ENCODE results near the gene CNDP2. TPM values are rescaled to one million over a fixed set of nuclear protein-coding genes. Genes with fewer than 3 reads are reported as not detected.

Gene CNDP2
- polyA plus RNA-seq, 2 of the 4 experiments (the other 2 are of a cell fraction), result 93.7 to 106 TPM

DNA sequence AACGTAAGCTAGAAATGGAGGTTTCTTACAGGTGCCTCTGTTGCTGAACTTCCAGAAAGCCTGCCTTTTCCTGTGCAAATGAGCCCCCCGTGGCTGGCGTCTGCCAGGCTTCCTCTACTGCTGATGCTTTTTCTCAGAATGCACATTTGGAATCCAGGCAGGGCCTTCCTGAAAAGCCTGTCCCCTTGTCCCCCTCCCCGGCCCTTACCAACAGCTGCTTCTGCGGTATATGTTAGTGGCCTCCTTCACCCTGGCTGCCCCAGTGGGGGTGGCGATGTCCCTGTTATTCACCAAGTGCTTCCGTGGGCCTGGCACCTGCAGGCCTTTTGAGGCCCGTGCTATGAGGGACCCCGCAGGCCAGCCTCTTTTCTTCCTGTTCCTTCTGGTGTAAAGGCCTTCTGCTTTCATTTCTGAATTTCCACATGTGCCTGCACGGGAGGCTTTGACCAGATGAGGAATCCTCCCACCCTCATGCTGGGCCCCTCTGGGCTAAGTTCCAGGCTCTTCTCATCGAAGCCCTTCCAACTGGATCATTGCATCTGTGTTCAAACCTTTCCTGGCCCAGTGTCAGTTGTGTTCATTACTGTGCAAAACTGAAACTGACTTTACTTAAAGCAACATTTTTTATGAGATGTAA lies 10.4 kb downstream of the CNDP2 start:
- POLR2A ChIA-PET, result no interaction called here
- CTCF ChIA-PET, result interaction anchor here (1.3 kb wide), 1 partner anchor 18 kb away, joined by 3 read pairs; no protein-coding TSS in a partner anchor
- TF ChIP-seq ZFP36 (IDR thresholded peaks at IDR 0.05; ENCODE audit: borderline replicate concordance, partially characterized antibody) (no peak), ESRRA (IDR thresholded peaks at IDR 0.05; ENCODE audit: borderline replicate concordance, low read length) (no peak), MAZ (IDR thresholded peaks at IDR 0.05; ENCODE audit: borderline replicate concordance, low read depth, low read length) (no peak), CBX8 (IDR thresholded peaks at IDR 0.05) (no peak), GATA3 (IDR thresholded peaks at IDR 0.05; ENCODE audit: borderline replicate concordance) (no peak), EP300 (IDR thresholded peaks at IDR 0.05) (no peak), NPAS2 (CRISPR knock-in tag; IDR thresholded peaks at IDR 0.05; ENCODE audit: borderline replicate concordance) (no peak), EHF (CRISPR knock-in tag; IDR thresholded peaks at IDR 0.05) (no peak)
- FAIRE-seq (no peak), DNase-seq (ENCODE audit: low read depth in 1 of 2, low spot score in 1 of 2) (no peak), ATAC-seq (no peak)
- no peak overlapping the region for H3K27ac ChIP-seq
- H3K9me3 ChIP-seq, result no peaks in the 10 kb centered on the region
- WGBS (ENCODE audit: missing lambda C conversion rate), result 96% methylated on average over 8 of the region's 11 CpGs
- H3K4me2 ChIP-seq, result no peak overlapping the region
- H3K4me1 ChIP-seq, result no peaks in the 10 kb centered on the region
- no peak overlapping the region for H3K4me3 ChIP-seq

- ChIA-PET POLR2A (no interaction called here), CTCF (no interaction called here)
- Histone ChIP-seq H3K4me2 (no peak overlapping the region), H3K4me1 (no peaks in the 10 kb centered on the region), H3K9me3 (no peaks in the 10 kb centered on the region), H3K4me3 (no peak overlapping the region), H3K27ac (no peak overlapping the region)
- 91% methylated on average over 16 of the region's 23 CpGs for WGBS (ENCODE audit: missing lambda C conversion rate)
- DNase-seq (ENCODE audit: low read depth in 1 of 2, low spot score in 1 of 2) (no peak), ATAC-seq (no peak), FAIRE-seq (no peak)
- TF ChIP-seq NPAS2 (CRISPR knock-in tag; IDR thresholded peaks at IDR 0.05; ENCODE audit: borderline replicate concordance) (no peak), NFE2L2 (conservative IDR thresholded peaks at IDR 0.05; ENCODE audit: low read length) (no peak), MAFK (IDR thresholded peaks at IDR 0.05; ENCODE audit: partially characterized antibody) (no peak), ZNF302 (CRISPR knock-in tag; IDR thresholded peaks at IDR 0.05) (no peak), CHD2 (IDR thresholded peaks at IDR 0.05; ENCODE audit: low read length, partially characterized antibody) (no peak), HES2 (IDR thresholded peaks at IDR 0.05) (no peak), SMC3 (IDR thresholded peaks at IDR 0.05) (no peak), MYC (IDR thresholded peaks at IDR 0.05; ENCODE audit: borderline replicate concordance, low read length) (no peak), RARB (CRISPR knock-in tag; IDR thresholded peaks at IDR 0.05) (no peak), MAZ (IDR thresholded peaks at IDR 0.05; ENCODE audit: borderline replicate concordance, low read depth, low read length) (no peak), ZFP36 (IDR thresholded peaks at IDR 0.05; ENCODE audit: borderline replicate concordance, partially characterized antibody) (no peak), RAD21 (conservative IDR thresholded peaks at IDR 0.05 in 1 of 2, IDR thresholded peaks at IDR 0.05 in 1 of 2) (no peak), KDM5A (IDR thresholded peaks at IDR 0.05) (no peak), SREBF2 (IDR thresholded peaks at IDR 0.05) (no peak), RCOR1 (IDR thresholded peaks at IDR 0.05; ENCODE audit: low read depth, low read length) (no peak), KDM1A (IDR thresholded peaks at IDR 0.05; ENCODE audit: low read depth) (no peak)
- TF ChIP-seq, protein P1, sequence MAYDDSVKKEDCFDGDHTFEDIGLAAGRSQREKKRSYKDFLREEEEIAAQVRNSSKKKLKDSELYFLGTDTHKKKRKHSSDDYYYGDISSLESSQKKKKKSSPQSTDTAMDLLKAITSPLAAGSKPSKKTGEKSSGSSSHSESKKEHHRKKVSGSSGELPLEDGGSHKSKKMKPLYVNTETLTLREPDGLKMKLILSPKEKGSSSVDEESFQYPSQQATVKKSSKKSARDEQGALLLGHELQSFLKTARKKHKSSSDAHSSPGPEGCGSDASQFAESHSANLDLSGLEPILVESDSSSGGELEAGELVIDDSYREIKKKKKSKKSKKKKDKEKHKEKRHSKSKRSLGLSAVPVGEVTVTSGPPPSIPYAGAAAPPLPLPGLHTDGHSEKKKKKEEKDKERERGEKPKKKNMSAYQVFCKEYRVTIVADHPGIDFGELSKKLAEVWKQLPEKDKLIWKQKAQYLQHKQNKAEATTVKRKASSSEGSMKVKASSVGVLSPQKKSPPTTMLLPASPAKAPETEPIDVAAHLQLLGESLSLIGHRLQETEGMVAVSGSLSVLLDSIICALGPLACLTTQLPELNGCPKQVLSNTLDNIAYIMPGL (CRISPR knock-in tag; IDR thresholded peaks at IDR 0.05; ENCODE audit: borderline replicate concordance), result no peak
- TF ChIP-seq, protein P2, sequence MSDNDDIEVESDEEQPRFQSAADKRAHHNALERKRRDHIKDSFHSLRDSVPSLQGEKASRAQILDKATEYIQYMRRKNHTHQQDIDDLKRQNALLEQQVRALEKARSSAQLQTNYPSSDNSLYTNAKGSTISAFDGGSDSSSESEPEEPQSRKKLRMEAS (IDR thresholded peaks at IDR 0.05), result no peak
Measured at GRCh38 chr18:74507097-74507881, 11.1 kb downstream of the CNDP2 start.

Data from A549 (cell line).